ENCODE data around the gene CTIF.

The CTIF gene

GRCh38 chr18:48525671-48526070 is 13.2 kb upstream of the CTIF start:
- no peak for DNase-seq (ENCODE audit: low spot score)
- TF ChIP-seq, protein P1, sequence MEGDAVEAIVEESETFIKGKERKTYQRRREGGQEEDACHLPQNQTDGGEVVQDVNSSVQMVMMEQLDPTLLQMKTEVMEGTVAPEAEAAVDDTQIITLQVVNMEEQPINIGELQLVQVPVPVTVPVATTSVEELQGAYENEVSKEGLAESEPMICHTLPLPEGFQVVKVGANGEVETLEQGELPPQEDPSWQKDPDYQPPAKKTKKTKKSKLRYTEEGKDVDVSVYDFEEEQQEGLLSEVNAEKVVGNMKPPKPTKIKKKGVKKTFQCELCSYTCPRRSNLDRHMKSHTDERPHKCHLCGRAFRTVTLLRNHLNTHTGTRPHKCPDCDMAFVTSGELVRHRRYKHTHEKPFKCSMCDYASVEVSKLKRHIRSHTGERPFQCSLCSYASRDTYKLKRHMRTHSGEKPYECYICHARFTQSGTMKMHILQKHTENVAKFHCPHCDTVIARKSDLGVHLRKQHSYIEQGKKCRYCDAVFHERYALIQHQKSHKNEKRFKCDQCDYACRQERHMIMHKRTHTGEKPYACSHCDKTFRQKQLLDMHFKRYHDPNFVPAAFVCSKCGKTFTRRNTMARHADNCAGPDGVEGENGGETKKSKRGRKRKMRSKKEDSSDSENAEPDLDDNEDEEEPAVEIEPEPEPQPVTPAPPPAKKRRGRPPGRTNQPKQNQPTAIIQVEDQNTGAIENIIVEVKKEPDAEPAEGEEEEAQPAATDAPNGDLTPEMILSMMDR (IDR thresholded peaks at IDR 0.05; ENCODE audit: extremely low read depth, missing control alignments), result no peak

- TF ChIP-seq, protein P1 (IDR thresholded peaks at IDR 0.05; ENCODE audit: extremely low read depth, missing control alignments), result no peak
These were observed 11.4 kb upstream of the CTIF start for GRCh38 chr18:48527461-48527860.

DNA sequence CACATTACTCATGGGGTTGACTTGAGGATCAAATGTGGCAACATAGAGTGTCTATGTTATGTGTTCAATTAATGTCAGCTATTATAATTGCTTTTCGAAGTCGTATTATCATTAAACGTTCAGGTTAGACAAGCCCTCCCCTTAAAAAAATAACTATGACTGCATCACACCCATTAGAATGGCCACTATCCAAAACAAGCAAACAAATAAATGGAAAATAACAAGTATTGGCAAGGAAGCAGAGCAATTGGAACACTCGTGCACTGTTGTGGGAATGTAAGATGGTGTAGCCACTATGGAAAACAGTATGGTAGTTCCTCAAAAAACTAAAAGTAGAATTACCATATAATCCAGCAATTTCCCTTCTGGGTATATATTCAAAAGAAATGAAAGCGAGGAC is 10.0 kb upstream of the CTIF start:
- TF ChIP-seq, protein P1 (IDR thresholded peaks at IDR 0.05; ENCODE audit: extremely low read depth, missing control alignments), result no peak
- no peak for DNase-seq (ENCODE audit: low spot score)

More at GRCh38 chr18:48527461-48527860, 11.4 kb upstream of the CTIF start:
- DNase-seq (ENCODE audit: low spot score), result no peak

DNA sequence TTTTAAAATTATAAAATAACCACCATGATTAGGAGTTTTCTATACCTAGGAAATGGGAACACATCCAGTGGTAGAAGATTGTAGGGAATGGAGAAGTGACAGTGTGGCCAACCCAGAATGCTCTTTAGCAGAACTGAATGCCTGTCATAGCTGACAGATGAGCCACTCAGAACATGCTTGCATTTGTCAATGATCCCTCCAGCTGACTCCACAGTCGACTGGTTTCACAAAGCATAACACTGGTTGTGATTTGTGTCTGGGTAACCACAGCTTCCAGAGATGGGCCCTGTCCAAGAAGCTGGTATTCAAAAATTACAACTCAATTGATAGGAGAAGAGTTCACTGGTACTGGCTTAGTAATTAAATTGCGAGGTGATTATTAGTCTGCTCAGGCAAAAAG is 9.0 kb upstream of the CTIF start:
- TF ChIP-seq, protein P1 (IDR thresholded peaks at IDR 0.05; ENCODE audit: extremely low read depth, missing control alignments), result no peak

DNA sequence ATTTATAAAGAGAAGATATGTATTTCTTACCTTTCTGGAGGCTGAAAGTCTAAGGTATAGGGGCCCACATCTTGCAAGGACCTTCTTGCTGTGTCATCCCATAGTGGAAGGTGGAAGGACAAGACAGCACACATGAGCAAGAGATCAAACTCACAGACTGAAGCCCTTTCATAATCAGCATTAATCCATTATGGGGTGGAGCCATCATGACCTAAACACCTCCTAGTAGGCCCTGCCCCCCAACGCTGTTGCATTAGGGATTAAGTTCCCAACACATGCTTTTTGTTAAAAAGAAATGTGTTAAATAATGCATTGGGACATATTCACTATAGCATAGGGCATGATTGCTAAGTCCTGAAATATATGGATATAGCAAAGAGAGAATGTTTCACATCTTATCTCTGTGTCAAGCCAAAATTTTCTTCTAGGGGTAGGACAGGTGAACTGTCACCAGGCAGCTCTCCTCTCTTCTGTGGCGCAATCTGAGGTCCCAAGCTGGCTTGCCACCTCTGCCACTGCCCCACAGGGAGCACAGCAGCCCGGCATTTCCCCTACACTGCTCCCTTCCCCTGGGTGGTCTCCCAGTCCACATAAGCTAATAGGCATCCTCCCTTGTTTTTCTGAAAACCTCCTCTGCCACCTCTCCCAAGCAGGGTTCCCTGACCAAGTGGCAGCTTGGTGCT is 8.3 kb upstream of the CTIF start:
- TF ChIP-seq, protein P1 (IDR thresholded peaks at IDR 0.05; ENCODE audit: extremely low read depth, missing control alignments), result no peak
- no peak for DNase-seq (ENCODE audit: low spot score)

More for the DNA sequence above, 9.0 kb upstream of the CTIF start:
- no peak for DNase-seq (ENCODE audit: low spot score)

GRCh38 chr18:48531082-48531403 is 7.8 kb upstream of the CTIF start:
- TF ChIP-seq, protein P1 (IDR thresholded peaks at IDR 0.05; ENCODE audit: extremely low read depth, missing control alignments), result no peak
- DNase-seq (ENCODE audit: low spot score), result no peak

DNA sequence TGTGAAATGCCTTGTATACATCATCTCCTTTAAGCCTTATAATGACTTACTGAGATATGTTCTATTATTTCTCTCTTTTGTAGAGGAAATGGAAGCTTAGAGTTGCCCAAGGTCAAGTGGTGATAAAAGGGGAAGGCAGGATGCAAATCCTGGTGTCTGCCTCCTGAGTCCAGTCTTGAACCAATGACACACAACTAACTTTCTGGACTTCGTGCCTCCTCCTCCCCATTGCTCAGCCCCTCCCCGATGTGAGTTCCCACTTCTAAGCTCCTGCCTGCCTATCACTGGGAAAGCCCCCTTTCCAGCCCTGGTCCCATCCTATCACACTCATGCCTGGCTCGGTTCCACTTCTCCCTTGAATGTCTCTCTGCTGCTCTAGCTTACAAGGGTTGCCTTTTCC is 6.9 kb upstream of the CTIF start:
- TF ChIP-seq, protein P1 (IDR thresholded peaks at IDR 0.05; ENCODE audit: extremely low read depth, missing control alignments), result no peak
- no peak for DNase-seq (ENCODE audit: low spot score)
